OCI-LY1 (cell line): Measurements from ENCODE around the gene KAT7.

Experiments
- EZH2 ChIP-seq: fragments of 200-600 bp; sonication (generic), shearing (Covaris generic); IDR thresholded peaks from 2 replicates; pipeline ENCODE4 v1.8.0; 2017; ENCODE audit warnings: borderline replicate concordance, mixed run types, mild to moderate bottlenecking, antibody characterized with exemption, low read length, moderate library complexity, mixed read lengths
- TF ChIP-seq, protein P1 (sequence below): fragments of 200-600 bp; sonication (generic), shearing (Covaris generic); IDR thresholded peaks from 2 replicates; pipeline ENCODE4 v1.5.1; 2017; ENCODE audit warnings: mild to moderate bottlenecking, antibody characterized with exemption, low read length, moderate library complexity, mixed read lengths

DNA sequence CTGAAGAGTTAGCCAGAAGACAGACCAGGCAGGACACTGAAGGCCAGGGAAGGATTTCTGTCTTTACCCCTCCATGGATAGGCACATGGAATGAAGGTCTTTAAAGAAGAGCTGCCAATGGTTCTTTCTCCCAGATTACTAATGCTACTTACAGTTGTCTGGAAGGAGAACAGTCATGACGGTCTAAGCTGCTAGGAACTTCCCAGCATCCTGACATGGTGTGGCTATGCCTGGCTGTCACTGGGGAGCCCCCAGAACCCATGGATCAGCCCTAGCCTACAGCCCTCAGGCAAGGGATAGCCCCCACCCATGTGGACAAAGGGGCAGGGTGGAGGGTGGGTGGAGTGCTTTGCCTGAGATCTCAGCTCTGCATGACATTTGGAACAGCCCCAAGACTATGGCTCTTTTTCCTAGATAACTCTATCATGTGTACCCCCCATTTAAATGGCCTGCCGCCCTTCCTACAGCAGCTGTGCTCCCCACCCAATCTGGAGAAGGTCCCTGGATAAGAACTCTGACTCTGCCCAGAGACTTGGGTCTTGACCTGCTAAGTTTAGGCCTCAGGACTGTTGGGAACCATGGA is 9.2 kb upstream of the KAT7 start:
- TF ChIP-seq, protein P1, sequence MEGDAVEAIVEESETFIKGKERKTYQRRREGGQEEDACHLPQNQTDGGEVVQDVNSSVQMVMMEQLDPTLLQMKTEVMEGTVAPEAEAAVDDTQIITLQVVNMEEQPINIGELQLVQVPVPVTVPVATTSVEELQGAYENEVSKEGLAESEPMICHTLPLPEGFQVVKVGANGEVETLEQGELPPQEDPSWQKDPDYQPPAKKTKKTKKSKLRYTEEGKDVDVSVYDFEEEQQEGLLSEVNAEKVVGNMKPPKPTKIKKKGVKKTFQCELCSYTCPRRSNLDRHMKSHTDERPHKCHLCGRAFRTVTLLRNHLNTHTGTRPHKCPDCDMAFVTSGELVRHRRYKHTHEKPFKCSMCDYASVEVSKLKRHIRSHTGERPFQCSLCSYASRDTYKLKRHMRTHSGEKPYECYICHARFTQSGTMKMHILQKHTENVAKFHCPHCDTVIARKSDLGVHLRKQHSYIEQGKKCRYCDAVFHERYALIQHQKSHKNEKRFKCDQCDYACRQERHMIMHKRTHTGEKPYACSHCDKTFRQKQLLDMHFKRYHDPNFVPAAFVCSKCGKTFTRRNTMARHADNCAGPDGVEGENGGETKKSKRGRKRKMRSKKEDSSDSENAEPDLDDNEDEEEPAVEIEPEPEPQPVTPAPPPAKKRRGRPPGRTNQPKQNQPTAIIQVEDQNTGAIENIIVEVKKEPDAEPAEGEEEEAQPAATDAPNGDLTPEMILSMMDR, result no peak
- TF ChIP-seq EZH2, result no peak
